Measurements from ENCODE around the gene RPUSD4.
"Not testable (repeated sequence)": the region's sequence is repeated elsewhere in the genome, so short reads cannot be mapped to it uniquely, and the experiment has no call there.

RPUSD4 gene, protein sequence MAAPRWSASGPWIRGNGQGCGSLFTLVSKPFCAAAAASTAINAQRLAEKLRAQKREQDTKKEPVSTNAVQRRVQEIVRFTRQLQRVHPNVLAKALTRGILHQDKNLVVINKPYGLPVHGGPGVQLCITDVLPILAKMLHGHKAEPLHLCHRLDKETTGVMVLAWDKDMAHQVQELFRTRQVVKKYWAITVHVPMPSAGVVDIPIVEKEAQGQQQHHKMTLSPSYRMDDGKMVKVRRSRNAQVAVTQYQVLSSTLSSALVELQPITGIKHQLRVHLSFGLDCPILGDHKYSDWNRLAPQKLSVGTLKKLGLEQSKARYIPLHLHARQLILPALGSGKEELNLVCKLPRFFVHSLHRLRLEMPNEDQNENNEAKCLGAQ

DNA sequence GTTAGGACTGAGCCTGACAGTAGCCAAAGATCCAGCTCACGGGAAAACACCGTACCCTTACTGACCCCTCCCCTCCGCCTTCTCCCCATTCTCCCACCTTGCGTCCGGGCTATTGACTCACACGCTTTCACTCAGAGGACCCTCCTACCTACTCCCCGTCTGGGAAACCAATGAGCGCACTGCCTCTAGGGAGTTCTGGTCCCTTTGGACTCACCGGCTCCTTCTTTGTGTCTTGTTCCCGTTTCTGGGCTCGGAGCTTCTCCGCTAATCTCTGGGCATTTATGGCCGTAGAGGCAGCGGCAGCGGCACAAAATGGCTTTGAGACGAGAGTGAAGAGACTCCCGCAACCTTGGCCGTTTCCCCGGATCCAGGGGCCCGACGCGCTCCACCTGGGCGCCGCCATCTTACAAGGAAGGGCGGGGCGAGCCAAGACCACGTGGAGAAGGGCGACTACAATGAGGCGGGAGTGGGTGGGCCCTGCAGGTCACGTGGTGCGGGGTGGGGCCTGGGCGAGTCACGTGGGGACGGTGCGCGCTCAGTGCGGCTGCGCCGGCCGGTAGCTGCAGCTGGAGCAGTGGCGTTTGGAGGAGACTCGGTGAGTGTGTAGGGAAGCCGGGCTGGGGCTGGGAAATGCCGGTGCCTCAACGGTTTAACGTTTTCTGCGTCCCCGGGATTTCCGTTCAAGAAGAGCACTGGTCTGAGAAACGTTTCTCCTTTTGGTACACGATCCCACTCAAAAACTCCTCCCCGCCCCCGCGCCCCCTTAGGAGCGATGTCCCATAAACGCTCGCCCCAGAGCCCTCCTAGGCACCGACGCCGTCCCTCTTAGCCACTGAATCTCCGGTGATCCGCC lies at the start of gene RPUSD4, which contains the start of gene FAM118B:
Gene RPUSD4 (minus strand): TSS at position 415 of the 853 bp plus-strand sequence. CDS start 12 bp downstream, at position 403.
Gene FAM118B (plus strand): TSS at position 547 of the 853 bp plus-strand sequence. CDS start 23,220 bp downstream, outside the sequence.
- ChIA-PET POLR2A (interaction anchor here (1.2 kb wide), 1 partner anchor 319 kb away, joined by 3 read pairs; no protein-coding TSS in a partner anchor), CTCF (interaction anchor here (1.0 to 2.6 kb wide), 4 partner anchors 10 to 23 kb away, joined by 3 to 7 read pairs (median 3); no protein-coding TSS in a partner anchor)
- TF ChIP-seq, protein P1, sequence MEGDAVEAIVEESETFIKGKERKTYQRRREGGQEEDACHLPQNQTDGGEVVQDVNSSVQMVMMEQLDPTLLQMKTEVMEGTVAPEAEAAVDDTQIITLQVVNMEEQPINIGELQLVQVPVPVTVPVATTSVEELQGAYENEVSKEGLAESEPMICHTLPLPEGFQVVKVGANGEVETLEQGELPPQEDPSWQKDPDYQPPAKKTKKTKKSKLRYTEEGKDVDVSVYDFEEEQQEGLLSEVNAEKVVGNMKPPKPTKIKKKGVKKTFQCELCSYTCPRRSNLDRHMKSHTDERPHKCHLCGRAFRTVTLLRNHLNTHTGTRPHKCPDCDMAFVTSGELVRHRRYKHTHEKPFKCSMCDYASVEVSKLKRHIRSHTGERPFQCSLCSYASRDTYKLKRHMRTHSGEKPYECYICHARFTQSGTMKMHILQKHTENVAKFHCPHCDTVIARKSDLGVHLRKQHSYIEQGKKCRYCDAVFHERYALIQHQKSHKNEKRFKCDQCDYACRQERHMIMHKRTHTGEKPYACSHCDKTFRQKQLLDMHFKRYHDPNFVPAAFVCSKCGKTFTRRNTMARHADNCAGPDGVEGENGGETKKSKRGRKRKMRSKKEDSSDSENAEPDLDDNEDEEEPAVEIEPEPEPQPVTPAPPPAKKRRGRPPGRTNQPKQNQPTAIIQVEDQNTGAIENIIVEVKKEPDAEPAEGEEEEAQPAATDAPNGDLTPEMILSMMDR (IDR thresholded peaks at IDR 0.05; ENCODE audit: control extremely low read depth, extremely low read depth, low read depth, missing control alignments): no peak
- peak; percentile 100 for DNase-seq (ENCODE audit: extremely low spot score)

- TF ChIP-seq, protein P1 (IDR thresholded peaks at IDR 0.05; ENCODE audit: control extremely low read depth, extremely low read depth, low read depth, missing control alignments): no peak
- ChIA-PET CTCF (interaction anchor here (1.7 kb wide), 1 partner anchor 11 kb away, joined by 6 read pairs; the partner anchor contains the start of genes FOXRED1 and SRPRA), POLR2A (interaction anchor here (1.4 kb wide), 1 partner anchor 10 kb away, joined by 3 read pairs; the partner anchor contains the start of gene SRPRA)
- no peak for DNase-seq (ENCODE audit: extremely low spot score)
These were observed 46.3 kb upstream of the RPUSD4 start for GRCh38 chr11:126257764-126258163.

- ChIA-PET POLR2A (no interaction called here), CTCF (interaction anchor here (1.7 kb wide), 1 partner anchor 11 kb away, joined by 6 read pairs; the partner anchor contains the start of genes FOXRED1 and SRPRA)
- TF ChIP-seq, protein P1 (IDR thresholded peaks at IDR 0.05; ENCODE audit: control extremely low read depth, extremely low read depth, low read depth, missing control alignments): no peak
- DNase-seq (ENCODE audit: extremely low spot score): no peak
These were observed 45.7 kb upstream of the RPUSD4 start for GRCh38 chr11:126257144-126257543.

DNA sequence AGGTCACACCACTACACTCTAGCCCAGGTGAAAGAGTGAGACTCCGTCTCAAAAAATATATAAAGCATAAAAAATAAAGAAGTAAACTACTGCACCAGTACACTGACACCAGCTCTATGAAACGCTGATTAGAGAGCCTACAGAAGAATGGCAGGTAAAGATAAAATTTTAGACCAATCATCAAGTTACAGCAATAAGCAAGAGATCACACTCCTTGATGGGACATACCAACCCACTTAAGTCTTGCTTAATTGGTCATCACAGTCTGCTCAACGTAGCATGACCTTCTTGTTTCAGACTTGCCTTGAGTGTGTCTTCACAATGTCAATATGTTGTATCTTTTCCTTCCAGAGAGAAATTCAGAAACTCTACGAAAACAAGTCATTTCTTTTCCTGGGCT lies 44.8 kb upstream of the RPUSD4 start:
- no peak for DNase-seq (ENCODE audit: extremely low spot score)
- CTCF ChIA-PET: interaction anchor here (1.6 kb wide), 1 partner anchor 31 kb away, joined by 3 read pairs; no protein-coding TSS in a partner anchor
- TF ChIP-seq, protein P1 (IDR thresholded peaks at IDR 0.05; ENCODE audit: control extremely low read depth, extremely low read depth, low read depth, missing control alignments): no peak
- POLR2A ChIA-PET: no interaction called here

- CTCF ChIA-PET: interaction anchor here (1.6 kb wide), 1 partner anchor 30 kb away, joined by 3 read pairs; no protein-coding TSS in a partner anchor
- DNase-seq (ENCODE audit: extremely low spot score); POLR2A ChIA-PET: not testable (repeated sequence)
These were observed 44.1 kb upstream of the RPUSD4 start for GRCh38 chr11:126255507-126255906.

DNA sequence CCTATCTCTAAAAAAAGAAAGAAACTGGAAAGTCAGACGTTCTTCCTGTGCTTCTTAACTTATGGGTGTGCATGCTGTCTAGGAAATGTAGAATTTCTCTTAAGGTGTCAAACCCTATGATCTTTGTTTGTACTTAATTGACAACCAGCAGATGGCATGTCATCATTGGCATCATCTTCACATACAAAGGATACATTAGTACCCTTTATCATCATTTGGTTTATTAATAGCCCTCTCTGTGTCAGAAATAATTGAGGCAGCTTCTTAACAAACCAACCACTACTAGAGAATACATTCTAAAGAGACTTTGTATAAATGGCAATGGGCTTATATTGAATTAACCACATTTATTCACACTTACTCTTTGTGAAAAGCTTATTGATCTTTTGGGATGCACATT lies 43.4 kb upstream of the RPUSD4 start:
- ChIA-PET CTCF (interaction anchor here (1.6 kb wide), 1 partner anchor 29 kb away, joined by 3 read pairs; no protein-coding TSS in a partner anchor), POLR2A (interaction anchor here (1.2 kb wide), 1 partner anchor 11 kb away, joined by 4 read pairs; no protein-coding TSS in a partner anchor)
- TF ChIP-seq, protein P1 (IDR thresholded peaks at IDR 0.05; ENCODE audit: control extremely low read depth, extremely low read depth, low read depth, missing control alignments): no peak
- no peak for DNase-seq (ENCODE audit: extremely low spot score)
